K562 (cell line): Measurements from ENCODE around the gene ICAM3. TPM values are rescaled to one million over a fixed set of nuclear protein-coding genes. Genes with fewer than 3 reads are reported as not detected.

Experiments
- ATAC-seq: fragments of 200-7000 bp; cut with Tn5 transposase; 3 replicates; pipeline ENCODE4 v1.9.1; 2020; ENCODE audit warnings: moderate library complexity
- BruUV-seq: library from RNA; stranded (reverse); fragments of 400-500 nt; replicated peaks from 2 replicates; lab custom pipeline; 2021; lab: Mats Ljungman, UMichigan
- CTCF ChIA-PET: fragments of 300-600 bp; formaldehyde crosslinking; extraction: SDS; loops from one replicate; lab custom pipeline; 2021; ENCODE audit warnings: low intra/inter-chr PET ratio; lab: Yijun Ruan, JAX
- POLR2A ChIA-PET: fragments of 300-600, 350-650 bp; sonication (Branson Sonifier 250); formaldehyde crosslinking; extraction: SDS; loops from one replicate; lab custom pipeline; 2021; ENCODE audit warnings: antibody characterized with exemption, inconsistent platforms; lab: Yijun Ruan, JAX
- DNase-seq, 4 experiments: peaks; one replicate each; pipeline versions ENCODE4 v3.0.0 to v3.0.0-alpha.2; 2011 to 2018; ENCODE audit warnings: low spot score in 3 of 4, mixed read lengths in 3 of 4; ENCODE audit errors: extremely low read depth in 1 of 4
- FAIRE-seq: peaks from 2 replicates; lab custom pipeline; 2011; peaks lifted over from hg19 to GRCh38; lab: Jason Lieb, UNC
- H2AFZ ChIP-seq: 2 replicates; pipeline ENCODE4 v1.6.0; 2011; ENCODE audit warnings: low read depth, low read length, control low read depth, inconsistent platforms
- H3K27ac ChIP-seq: fragments of 200-600 bp; 3 replicates; pipeline ENCODE4 v1.8.0; 2011; ENCODE audit warnings: low read depth, mild to moderate bottlenecking, control low read depth, inconsistent platforms, low read length, moderate library complexity, mixed read lengths; ENCODE audit errors: extremely low read depth
- H3K27me3 ChIP-seq, 2 experiments: fragments of 300-600 bp in 1 of 2; 2 replicates in 1 of 2; 3 replicates in 1 of 2; pipeline versions ENCODE4 v1.6.0 to v1.8.0; 2011; ENCODE audit warnings: inconsistent platforms in 2 of 2, low read length in 2 of 2, mild to moderate bottlenecking in 1 of 2, mixed read lengths in 1 of 2, moderate library complexity in 1 of 2; ENCODE audit not compliant: control insufficient read depth in 2 of 2, insufficient read depth in 2 of 2
- H3K36me3 ChIP-seq: fragments of 300-600 bp; 3 replicates; pipeline ENCODE4 v1.8.0; 2011; ENCODE audit warnings: mild to moderate bottlenecking, low read length, inconsistent platforms; ENCODE audit not compliant: control insufficient read depth, insufficient read depth
- H3K4me1 ChIP-seq, 2 experiments: fragments of 200-600 bp in 1 of 2; replicated peaks in 1 of 2; 2 replicates in 1 of 2; 3 replicates in 1 of 2; pipeline versions ENCODE4 v1.5.1 to v1.8.0; 2011; ENCODE audit warnings: inconsistent platforms in 2 of 2, low read length in 2 of 2, mild to moderate bottlenecking in 1 of 2, mixed read lengths in 1 of 2, moderate library complexity in 1 of 2; ENCODE audit not compliant: control insufficient read depth in 2 of 2, insufficient read depth in 2 of 2
- H3K4me2 ChIP-seq: 2 replicates; pipeline ENCODE4 v1.6.1; 2011; ENCODE audit warnings: low read length, control low read depth, inconsistent platforms, mixed read lengths; ENCODE audit not compliant: insufficient read depth
- H3K4me3 ChIP-seq: fragments of 200-600 bp; sonication (generic), shearing (Covaris generic); 2 replicates; pipeline ENCODE4 v1.5.1; 2016; ENCODE audit warnings: control low read depth, inconsistent platforms
- H3K79me2 ChIP-seq: fragments of 200-600 bp; 3 replicates; pipeline ENCODE4 v1.8.0; 2011; ENCODE audit warnings: low read length, inconsistent platforms; ENCODE audit not compliant: control insufficient read depth, insufficient read depth
- H3K9ac ChIP-seq, 2 experiments: 2 replicates each; pipeline versions ENCODE4 v1.6.0 to v1.6.1; 2011; ENCODE audit warnings: low read depth in 2 of 2, low read length in 2 of 2, control low read depth in 1 of 2, inconsistent platforms in 1 of 2, mild to moderate bottlenecking in 1 of 2, mixed read lengths in 1 of 2; ENCODE audit not compliant: insufficient read depth in 1 of 2
- H3K9me1 ChIP-seq: one replicate; pipeline ENCODE4 v1.6.0; 2011; ENCODE audit warnings: inconsistent platforms, mild to moderate bottlenecking, low read length, moderate library complexity; ENCODE audit not compliant: control insufficient read depth, insufficient read depth
- H3K9me3 ChIP-seq: replicated peaks from 2 replicates; pipeline ENCODE4 v1.5.1; 2011; ENCODE audit warnings: low read depth, low read length, inconsistent platforms; ENCODE audit not compliant: control insufficient read depth, insufficient read depth
- H4K20me1 ChIP-seq: replicated peaks from 2 replicates; pipeline ENCODE4 v1.6.1; 2011; ENCODE audit warnings: low read length, inconsistent platforms, mixed read lengths; ENCODE audit not compliant: control insufficient read depth, insufficient read depth
- DPF2 ChIP-seq: fragments of 450-650 bp; IDR thresholded peaks from 2 replicates; pipeline ENCODE4 v1.6.1; 2016
- ZBTB33 ChIP-seq: sonication (generic); formaldehyde crosslinking; IDR thresholded peaks from 2 replicates; pipeline ENCODE4 v1.8.1; 2023; ENCODE audit warnings: mild to moderate bottlenecking, missing genetic modification reagents
- ZNF609 ChIP-seq: sonication (generic); formaldehyde crosslinking; IDR thresholded peaks from 2 replicates; pipeline ENCODE4 v1.8.1; 2023; ENCODE audit warnings: missing genetic modification reagents, mild to moderate bottlenecking, borderline replicate concordance
- WGBS: fragments of 100-300 bp; shearing (Covaris generic); methylation state at CpG from one replicate; pipeline ENCODE4 v1.1.6; 2016; ENCODE audit warnings: low coverage, mixed read lengths; ENCODE audit not compliant: insufficient coverage; ENCODE audit errors: missing lambda C conversion rate; 5-methylcytosine and 5-hydroxymethylcytosine counted together
- in situ Hi-C: fragments of 300-500 bp; cut with MboI; formaldehyde crosslinking; loops from 4 replicates; pipeline ENCODE4 v1.15.0; 2018; ENCODE audit warnings: inconsistent platforms, mixed read lengths
- intact Hi-C: fragments of 100-400 bp; cut with micrococcal nuclease; formaldehyde crosslinking; loops from 2 replicates; pipeline ENCODE4 v1.14.2; 2022
- polyA plus RNA-seq, 8 experiments: library from polyadenylated mRNA; depleted of rRNA in 4 of 8; stranded (reverse) in 5 of 8; unstranded in 3 of 8; fragments of >200 nt; fragmentation: Nextera tagmentation in 2 of 8; fragmentation: Illumina TruSeq in 1 of 8; extraction: Ambion mirVana in 2 of 8; extraction: Trizol in 1 of 8; gene quantifications; 2 replicates each; pipeline versions ENCODE4 v1.2.1 to v1.2.3, GENCODE V29; 2011 to 2014; ENCODE audit warnings: inconsistent platforms in 1 of 8, missing spikeins in 1 of 8
- total RNA-seq, 7 experiments: library from RNA; depleted of rRNA in 6 of 7; stranded (reverse); fragments of >200 nt in 6 of 7; fragmentation: Illumina TruSeq in 2 of 7; extraction: Trizol in 2 of 7; gene quantifications; 2 replicates each; pipeline versions ENCODE4 v1.2.1 to v1.2.3, GENCODE V29; 2011 to 2021; ENCODE audit warnings: low replicate concordance in 1 of 7

ICAM3 gene
- total and polyA plus RNA-seq, 9 of the 15 experiments (the other 6 are each of a cell fraction or from before 2014, with no cell fraction given), result 6.5 to 39.5 (median 24.2) TPM

GRCh38 chr19:10363789-10364281 lies 24.4 kb upstream of the ICAM3 start:
- Histone ChIP-seq H3K4me1 (peaks cover 0 to 17% of the 10 kb centered on the region in 2 experiments; a peak in 1 of 5 replicates), H3K36me3 (peaks cover 83% of the 10 kb centered on the region; the same call in 2 of the 3 replicates), H3K27me3 (no peaks in the 10 kb centered on the region), H2AFZ (no peak overlapping the region), H3K4me3 (no peak overlapping the region), H3K79me2 (no peaks in the 10 kb centered on the region), H3K9me3 (no peaks in the 10 kb centered on the region), H3K4me2 (no peak overlapping the region), H4K20me1 (no peaks in the 10 kb centered on the region), H3K27ac (no peak overlapping the region), H3K9ac (no peak overlapping the region; a peak in 1 of 4 replicates), H3K9me1 (no peaks in the 10 kb centered on the region)
- ATAC-seq (no peak), DNase-seq (no peak), FAIRE-seq (no peak)
- intact Hi-C loops, result no loop called here
- 84% methylated on average over 12 of the region's 12 CpGs for WGBS
- TF ChIP-seq ZNF609 (CRISPR knock-in tag) (0 out of 2 replicates have a peak, but pooled peaks have one; percentile 51), ZBTB33 (CRISPR knock-in tag) (peak; percentile 73; the same call in 1 of the 2 replicates), DPF2 (no peak)
- BruUV-seq, result no TSS peak
- in situ Hi-C loops, result no loop called here
- CTCF ChIA-PET, result no interaction called here
- POLR2A ChIA-PET, result no interaction called here
